Aorta (tissue), 5 donors: Measurements from ENCODE around the gene LBP. TPM values are rescaled to one million over a fixed set of nuclear protein-coding genes. Genes with fewer than 3 reads are reported as not detected.
A peak's percentile ranks its signal among the peaks of the same experiment; 100 is the strongest.

Experiments used
- ATAC-seq: fragments of 200-7000 bp; cut with Tn5 transposase; one replicate; pipeline ENCODE4 v1.9.1; 2022; ENCODE audit warnings: moderate library complexity; ENCODE audit not compliant: low FRiP score
- DNase-seq, 2 donors: peaks; one replicate each; pipeline ENCODE4 v3.0.0-alpha.2; 2020
- H3K27ac ChIP-seq, 2 donors: one replicate each; pipeline ENCODE4 v1.5.1; 2013; ENCODE audit warnings: low read length in 2 of 2, mild to moderate bottlenecking in 2 of 2, moderate library complexity in 2 of 2, control low read depth in 1 of 2, inconsistent platforms in 1 of 2, low read depth in 1 of 2
- H3K27me3 ChIP-seq, 2 donors: one replicate each; pipeline ENCODE4 v1.6.1; 2013; ENCODE audit warnings: control low read depth in 1 of 2, low read length in 1 of 2, mild to moderate bottlenecking in 1 of 2, moderate library complexity in 1 of 2; ENCODE audit not compliant: insufficient read depth in 2 of 2, control insufficient read depth in 1 of 2
- H3K36me3 ChIP-seq, 2 donors: one replicate each; pipeline ENCODE4 v1.6.1; 2013; ENCODE audit warnings: control low read depth in 1 of 2, low read length in 1 of 2, mild to moderate bottlenecking in 1 of 2; ENCODE audit not compliant: insufficient read depth in 2 of 2, control insufficient read depth in 1 of 2
- H3K4me1 ChIP-seq, 2 donors: one replicate each; pipeline ENCODE4 v1.6.1; 2013; ENCODE audit warnings: low read length in 2 of 2, control low read depth in 1 of 2, mild to moderate bottlenecking in 1 of 2, moderate library complexity in 1 of 2; ENCODE audit not compliant: insufficient read depth in 2 of 2, control insufficient read depth in 1 of 2
- H3K4me3 ChIP-seq, 2 donors: one replicate each; pipeline ENCODE4 v1.5.1; 2013; ENCODE audit warnings: low read length in 2 of 2, control low read depth in 1 of 2, mild to moderate bottlenecking in 1 of 2
- H3K9me3 ChIP-seq: one replicate; pipeline ENCODE4 v1.6.1; 2013; ENCODE audit warnings: mild to moderate bottlenecking, low read length; ENCODE audit not compliant: control insufficient read depth
- WGBS, 2 donors: extraction: QIAGEN DNeasy Blood & Tissue Kit; methylation state at CpG; one replicate each; pipeline ENCODE4 v1.1.7; 2013; 5-methylcytosine and 5-hydroxymethylcytosine counted together
- intact Hi-C, 2 donors: fragments of 100-400 bp; cut with DNase I; formaldehyde crosslinking; loops; one replicate each; pipeline versions ENCODE4 v1.14.2 to v1.15.0; 2022
- polyA plus RNA-seq, 2 donors: library from polyadenylated mRNA; stranded (reverse); fragments of 200-250 nt; gene quantifications; one replicate each; pipeline ENCODE4 v1.2.3, GENCODE V29; 2013
- total RNA-seq, 2 donors: library from RNA; stranded (reverse); fragmentation: NEBNext Ultra II Directional; extraction: Animal tissue kit (Norgen Biotek cat#: 25700); gene quantifications; one replicate each; pipeline ENCODE4 v1.2.1, GENCODE V29; 2021
- donor health status: healthy with polysubstance abuse.
- donor health status: Bipolar disorder and iron deficiency.
- donor health status: DM: no; HTN: no; CAD: no.
- donor health status: DM: no; HTN: no; CAD: no.
- donor health status: DM: yes; HTN: yes; CAD: no.

Gene LBP
- total and polyA plus RNA-seq, 4 donors, result 0.20 to 7.8 (median 1.5) TPM

DNA sequence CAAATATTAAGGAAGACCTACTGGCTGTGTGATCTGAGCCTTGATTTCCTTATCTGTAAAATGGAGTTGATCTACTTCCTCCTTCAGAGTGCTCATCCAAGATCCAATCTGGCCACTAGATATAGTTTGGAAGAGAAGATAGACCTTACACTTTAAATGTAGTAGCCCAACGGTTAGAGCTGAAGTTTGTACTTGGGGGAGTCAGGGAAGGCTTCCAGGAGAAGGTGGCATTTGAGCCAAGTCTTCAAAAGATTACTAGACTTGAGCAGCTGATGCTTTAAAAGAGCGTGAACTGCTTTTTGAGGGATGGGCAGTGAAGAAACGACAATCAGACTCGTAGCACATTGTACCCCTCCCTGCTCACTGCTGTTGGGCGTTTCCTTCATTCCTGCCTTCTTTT, 3.6 kb downstream of the LBP start:
- 82 to 83% methylated on average over 5 of the region's 5 CpGs for WGBS, 2 donors

DNA sequence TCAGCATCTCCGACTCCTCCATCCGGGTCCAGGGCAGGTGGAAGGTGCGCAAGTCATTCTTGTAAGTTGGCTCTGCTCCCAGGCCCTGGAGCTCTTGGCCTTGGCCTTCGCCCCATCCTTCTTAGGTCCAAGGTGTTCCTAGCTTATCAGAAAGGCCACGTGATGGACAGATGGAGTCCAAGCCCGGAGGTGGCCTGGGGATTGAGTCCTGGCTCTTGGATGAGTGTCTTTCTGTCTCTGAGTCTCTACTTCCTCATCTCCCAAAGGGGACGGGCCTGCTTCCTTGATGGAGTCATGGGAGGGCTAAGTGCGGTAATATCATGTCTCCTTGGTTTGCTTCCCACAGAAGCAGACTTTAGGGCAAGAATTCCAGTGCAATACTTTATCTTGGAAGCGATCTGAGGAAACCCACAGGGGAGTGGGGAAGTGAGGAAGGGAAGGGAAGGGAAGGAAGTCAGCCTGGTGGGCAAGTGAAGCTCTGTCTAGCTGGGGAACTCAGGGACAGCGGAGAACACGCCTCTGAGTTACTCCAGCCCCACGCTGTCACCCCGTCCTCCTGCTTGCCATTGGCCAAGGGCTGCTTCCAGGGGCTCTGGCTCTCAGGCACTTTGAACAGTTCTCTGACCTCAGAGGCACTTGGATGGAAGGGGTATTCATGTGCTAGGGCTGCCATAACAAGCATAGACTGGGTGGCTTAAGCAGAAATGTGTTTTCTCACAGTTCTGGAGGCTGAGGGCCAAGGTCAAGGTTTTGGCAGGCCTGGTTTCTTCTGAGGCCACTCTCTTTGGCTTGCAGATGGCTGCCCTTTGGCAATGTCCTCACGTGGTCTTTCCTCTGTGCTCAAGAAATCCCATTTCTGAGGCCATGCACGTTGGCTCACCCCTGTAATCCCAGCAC, 4.8 kb downstream of the LBP start:
- peak; percentile 77 for ATAC-seq
- Histone ChIP-seq H3K27ac (no peak overlapping the region), H3K36me3 (no peaks in the 10 kb centered on the region), H3K9me3 (no peaks in the 10 kb centered on the region), H3K4me1 (no peaks in the 10 kb centered on the region), H3K4me3 (no peak overlapping the region), H3K27me3 (no peaks in the 10 kb centered on the region)
- intact Hi-C loops, result no loop called here
- 70 to 72% methylated on average over 15 of the region's 15 CpGs for WGBS, 2 donors
- peak in 1 of 2 donors; percentile 64 for DNase-seq

More for the DNA sequence above, 3.6 kb downstream of the LBP start:
- H3K4me3 ChIP-seq, result no peak overlapping the region
- no peak overlapping the region for H3K27ac ChIP-seq
- intact Hi-C loops, result loop anchor here in 1 of 2 donors (10.0 kb wide), 1 partner anchor 55 kb away; no protein-coding TSS in a partner anchor
- H3K36me3 ChIP-seq, result no peaks in the 10 kb centered on the region
- no peaks in the 10 kb centered on the region for H3K27me3 ChIP-seq
- DNase-seq (no peak), ATAC-seq (no peak)
- no peaks in the 10 kb centered on the region for H3K4me1 ChIP-seq
- no peaks in the 10 kb centered on the region for H3K9me3 ChIP-seq

DNA sequence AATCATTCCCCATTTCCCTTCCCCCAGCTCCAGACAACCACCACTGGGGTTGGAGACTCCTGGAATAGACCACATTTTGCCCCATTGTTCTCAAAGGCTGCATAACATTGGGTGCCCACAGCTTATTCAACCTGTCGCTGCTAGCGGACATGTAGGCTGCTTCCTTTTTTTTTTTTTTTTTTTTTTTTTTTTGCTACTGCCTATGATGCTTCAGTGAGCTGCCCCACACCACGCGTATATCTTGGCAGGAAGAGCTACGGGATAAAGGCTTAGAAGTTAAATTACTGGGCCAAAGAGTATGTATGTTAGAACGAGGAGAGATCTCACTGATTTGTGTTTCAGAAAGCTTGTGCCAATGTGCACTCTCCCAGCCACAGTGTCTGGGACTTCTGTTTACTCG, 7.0 kb downstream of the LBP start:
- intact Hi-C loops, result no loop called here
- 58 to 59% methylated on average over 7 of the region's 7 CpGs for WGBS, 2 donors
- DNase-seq (no peak), ATAC-seq (no peak)
- H3K4me3 ChIP-seq, result no peak overlapping the region
- H3K27me3 ChIP-seq, result no peaks in the 10 kb centered on the region
- H3K27ac ChIP-seq, result no peak overlapping the region
- H3K9me3 ChIP-seq, result no peaks in the 10 kb centered on the region
- no peaks in the 10 kb centered on the region for H3K4me1 ChIP-seq
- H3K36me3 ChIP-seq, result no peaks in the 10 kb centered on the region

DNA sequence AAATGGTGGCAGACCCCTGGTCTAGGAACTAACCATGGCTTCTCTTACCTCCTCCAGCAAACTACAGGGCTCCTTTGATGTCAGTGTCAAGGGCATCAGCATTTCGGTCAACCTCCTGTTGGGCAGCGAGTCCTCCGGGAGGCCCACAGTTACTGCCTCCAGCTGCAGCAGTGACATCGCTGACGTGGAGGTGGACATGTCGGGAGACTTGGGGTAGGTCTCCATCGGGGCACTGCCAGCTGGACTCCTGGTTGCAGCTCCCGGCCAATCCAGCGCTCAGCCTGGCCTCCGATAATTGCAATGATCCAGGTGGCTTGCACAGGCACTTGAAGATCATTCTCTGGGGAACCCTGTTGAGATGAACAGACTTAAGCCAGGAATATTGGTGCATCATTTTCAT, 7.9 kb downstream of the LBP start:
- H3K9me3 ChIP-seq, result no peaks in the 10 kb centered on the region
- no peaks in the 10 kb centered on the region for H3K4me1 ChIP-seq
- no peak overlapping the region for H3K27ac ChIP-seq
- DNase-seq (no peak), ATAC-seq (no peak)
- no peak overlapping the region for H3K4me3 ChIP-seq
- WGBS, 2 donors, result 95 to 96% methylated on average over 10 of the region's 10 CpGs
- H3K27me3 ChIP-seq, result no peaks in the 10 kb centered on the region
- intact Hi-C loops, result no loop called here
- no peaks in the 10 kb centered on the region for H3K36me3 ChIP-seq

DNA sequence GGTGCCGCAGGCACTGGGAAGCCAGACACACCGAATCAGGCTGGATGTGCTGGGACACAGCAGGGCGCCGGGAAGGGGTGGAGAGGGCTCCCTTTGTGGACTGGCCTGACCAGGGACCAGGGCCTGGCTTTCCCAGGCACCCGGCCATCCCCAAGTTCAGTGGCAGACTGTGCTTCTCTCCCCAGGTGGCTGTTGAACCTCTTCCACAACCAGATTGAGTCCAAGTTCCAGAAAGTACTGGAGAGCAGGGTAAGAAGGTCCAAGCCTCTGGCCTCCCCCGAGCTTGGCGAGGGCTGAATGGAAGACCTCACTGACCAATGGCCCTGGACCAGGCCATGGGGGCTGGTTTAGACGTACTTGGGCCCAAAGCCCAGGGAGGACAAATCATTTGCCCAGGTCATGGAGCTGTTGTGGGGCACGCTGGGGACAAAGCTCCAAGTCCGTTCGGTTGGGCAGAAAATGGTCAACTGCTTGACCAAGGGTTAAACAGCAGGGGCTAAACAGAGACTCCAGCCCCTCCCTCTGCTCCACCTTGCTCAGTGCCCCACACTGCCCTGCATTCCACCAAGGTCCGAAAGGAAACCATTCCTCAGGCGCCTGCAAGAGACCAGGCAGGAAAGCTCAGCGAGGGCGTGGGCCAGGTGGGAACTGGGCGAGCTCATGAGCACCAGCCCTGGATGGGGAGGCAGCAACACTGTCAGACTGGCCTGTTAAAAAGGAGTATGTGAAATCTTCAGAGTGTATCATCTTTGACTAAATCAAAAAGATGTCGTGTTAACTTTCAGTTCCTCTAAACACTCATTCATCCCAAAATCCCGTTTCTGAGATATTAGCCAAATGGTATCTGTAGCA, 9.1 kb downstream of the LBP start:
- Histone ChIP-seq H3K27me3 (no peaks in the 10 kb centered on the region), H3K27ac (no peak overlapping the region), H3K9me3 (no peaks in the 10 kb centered on the region), H3K36me3 (no peaks in the 10 kb centered on the region), H3K4me3 (no peak overlapping the region), H3K4me1 (no peaks in the 10 kb centered on the region)
- DNase-seq (no peak), ATAC-seq (no peak)
- 87 to 90% methylated on average over 18 of the region's 18 CpGs for WGBS, 2 donors
- intact Hi-C loops, result no loop called here

DNA sequence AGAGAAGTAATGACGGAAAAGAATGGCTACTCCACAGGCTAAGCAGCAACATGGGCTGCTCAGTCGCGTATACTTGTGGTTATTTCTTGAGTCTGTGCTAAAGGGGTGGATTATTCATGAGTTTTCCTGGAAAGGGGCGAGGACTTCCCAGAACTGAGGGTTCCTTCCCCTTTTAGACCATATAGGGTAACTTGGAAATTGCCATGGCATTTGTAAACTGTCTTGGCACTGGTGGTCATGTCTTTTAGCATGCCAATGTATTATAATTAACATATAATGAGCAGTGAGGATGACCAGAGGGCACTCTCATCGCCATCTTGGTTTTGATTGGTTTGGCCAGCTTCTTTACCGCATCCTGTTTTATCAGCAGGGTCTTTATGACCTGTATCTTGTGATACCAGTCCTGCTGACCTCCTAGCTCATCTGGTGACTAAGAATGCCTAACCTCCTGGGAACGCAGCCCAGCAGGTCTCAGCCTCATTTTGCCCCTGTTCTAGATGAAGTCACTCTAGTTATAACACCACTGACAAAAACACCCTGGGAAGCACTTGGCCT, 11.4 kb downstream of the LBP start:
- H3K4me3 ChIP-seq, result no peak overlapping the region
- H3K36me3 ChIP-seq, result no peaks in the 10 kb centered on the region
- no peaks in the 10 kb centered on the region for H3K27me3 ChIP-seq
- DNase-seq (no peak), ATAC-seq (no peak)
- 83 to 87% methylated on average over 7 of the region's 7 CpGs for WGBS, 2 donors
- intact Hi-C loops, result no loop called here
- no peaks in the 10 kb centered on the region for H3K9me3 ChIP-seq
- H3K4me1 ChIP-seq, result no peaks in the 10 kb centered on the region
- H3K27ac ChIP-seq, result no peak overlapping the region

DNA sequence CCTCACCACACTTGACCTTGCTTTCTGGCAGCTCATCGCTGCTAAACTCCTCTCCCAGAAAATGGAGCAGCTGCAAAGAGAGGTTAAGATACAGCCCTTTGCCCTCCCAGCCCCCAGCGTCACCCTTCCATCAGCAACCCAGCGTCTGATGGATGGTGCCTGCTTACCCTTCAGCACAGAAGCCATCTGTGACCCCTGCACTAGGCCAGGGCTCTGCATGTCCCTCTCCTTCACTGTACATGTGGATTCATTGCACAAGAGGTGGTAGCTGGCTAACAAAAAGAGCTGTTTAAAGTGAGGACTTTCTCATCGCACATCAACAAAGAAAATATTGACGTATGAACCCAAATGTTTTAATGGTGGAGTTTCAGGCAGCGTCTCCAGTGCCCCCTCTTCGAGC, 12.3 kb downstream of the LBP start:
- no peak overlapping the region for H3K27ac ChIP-seq
- DNase-seq (no peak), ATAC-seq (no peak)
- no peaks in the 10 kb centered on the region for H3K36me3 ChIP-seq
- WGBS, 2 donors, result 62 to 71% methylated on average over 7 of the region's 7 CpGs
- no peaks in the 10 kb centered on the region for H3K27me3 ChIP-seq
- H3K9me3 ChIP-seq, result no peaks in the 10 kb centered on the region
- H3K4me3 ChIP-seq, result no peak overlapping the region
- intact Hi-C loops, result no loop called here
- no peaks in the 10 kb centered on the region for H3K4me1 ChIP-seq

DNA sequence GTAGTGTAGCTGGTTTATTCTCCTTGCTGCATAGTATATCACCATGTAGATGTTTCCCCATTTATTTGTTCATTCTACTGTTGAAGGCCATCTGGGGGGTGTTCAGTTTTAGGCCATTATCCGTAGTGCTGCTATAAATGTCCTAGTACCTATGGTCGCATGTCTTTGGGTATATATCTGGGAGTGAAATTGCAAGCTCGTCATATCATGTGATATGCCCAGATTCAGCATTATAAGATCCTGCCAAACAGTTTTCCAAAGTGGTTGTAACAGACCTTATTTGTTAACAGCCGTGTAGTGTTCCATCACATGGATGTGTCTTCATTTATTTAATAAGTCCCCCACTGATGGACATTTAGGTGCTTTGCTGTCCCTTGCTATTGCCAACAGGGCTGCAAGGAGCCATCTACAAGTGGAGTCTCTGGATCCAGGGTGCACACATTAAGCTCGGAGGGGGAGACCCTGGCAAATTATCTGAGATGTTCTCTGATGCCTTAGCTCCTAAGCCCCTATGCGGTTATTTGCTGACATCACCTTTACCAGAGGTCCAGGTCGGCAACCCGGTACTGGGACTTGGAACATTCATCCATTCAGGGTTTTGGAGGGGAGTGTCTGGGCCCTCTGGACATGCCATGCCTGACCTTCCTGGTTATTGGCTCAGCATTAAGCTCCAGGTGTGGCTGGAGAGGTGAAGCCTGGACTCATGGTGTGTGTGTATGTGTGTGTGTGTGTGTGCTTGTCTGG, 16.9 kb downstream of the LBP start:
- Histone ChIP-seq H3K27ac (no peak overlapping the region), H3K27me3 (no peaks in the 10 kb centered on the region), H3K36me3 (no peaks in the 10 kb centered on the region), H3K4me3 (no peak overlapping the region), H3K9me3 (no peaks in the 10 kb centered on the region), H3K4me1 (no peaks in the 10 kb centered on the region)
- no peak for ATAC-seq
- WGBS, 2 donors, result 92 to 93% methylated on average over 8 of the region's 8 CpGs
- DNase-seq, result no peak
- intact Hi-C loops, result no loop called here
